SKM-1 (cell line): Measurements from ENCODE around the gene CCDC182.

ENCODE experiments used
- DNase-seq: peaks from one replicate; lab custom pipeline; 2025; ENCODE audit not compliant: unreplicated experiment; lab: John Stamatoyannopoulos, UW

The CCDC182 gene

GRCh38 chr17:57701124-57701523 is 44.0 kb downstream of the CCDC182 start:
- no peak for DNase-seq

DNA sequence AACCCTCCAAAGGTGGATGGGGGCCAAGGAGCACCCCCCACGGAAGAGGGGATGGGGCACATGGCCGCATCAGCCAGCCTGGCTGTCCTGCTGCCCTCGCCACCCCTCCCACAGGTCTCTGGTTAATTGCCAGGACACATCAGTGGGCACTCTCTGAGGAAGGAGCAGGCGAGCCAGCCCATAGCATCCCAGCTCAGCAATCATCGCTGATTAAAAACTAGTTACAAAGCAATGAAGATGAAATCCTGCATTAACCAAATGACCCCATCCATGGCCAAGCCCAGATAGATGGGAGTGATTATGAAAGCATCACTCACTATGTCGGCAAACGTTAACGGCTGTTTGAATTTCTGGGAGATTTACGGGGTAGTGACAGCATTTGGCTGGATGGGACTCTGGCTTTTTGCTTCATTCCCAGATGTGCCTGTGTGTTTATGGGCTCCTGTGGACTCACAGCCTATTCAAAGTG is 45.3 kb downstream of the CCDC182 start:
- no peak for DNase-seq

DNA sequence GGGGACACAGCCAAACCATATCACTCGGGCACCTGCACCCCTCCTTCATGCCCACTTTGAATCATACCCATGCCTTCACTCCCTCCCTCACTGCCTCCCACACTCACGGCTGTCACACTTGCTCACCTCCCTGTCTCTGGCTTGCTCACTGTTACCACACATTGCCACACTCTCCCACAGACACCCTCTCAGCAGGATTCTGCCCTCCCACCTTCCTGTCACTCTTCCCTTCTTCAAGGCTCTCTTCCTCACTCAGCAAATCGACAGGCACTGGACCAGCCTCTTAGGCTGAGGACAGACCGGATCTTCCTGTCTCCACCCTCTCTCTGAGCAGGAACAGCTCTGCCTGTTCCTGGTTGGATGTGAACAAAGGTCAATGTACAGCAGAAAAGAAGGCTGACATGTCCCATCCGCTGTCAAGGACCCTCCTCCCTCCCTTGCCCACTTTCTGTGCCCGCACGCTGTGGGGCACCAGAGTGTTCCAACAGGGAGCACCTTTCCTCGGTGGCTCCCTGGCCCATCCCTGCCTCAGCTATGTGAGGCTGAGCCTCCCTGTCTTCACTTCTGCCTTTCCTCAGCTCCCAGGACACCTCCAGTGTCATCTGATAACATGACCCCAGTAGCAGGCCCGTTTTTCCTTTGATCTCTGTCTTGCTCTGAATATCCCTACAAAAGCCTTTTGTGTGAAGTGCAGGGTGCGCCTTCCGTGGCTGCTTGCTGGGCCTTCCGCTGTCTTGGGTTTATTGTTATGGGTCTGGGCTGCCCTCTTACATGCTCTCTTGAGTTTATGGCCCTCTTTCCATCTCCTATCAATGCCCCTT is 47.0 kb downstream of the CCDC182 start:
- no peak for DNase-seq

DNA sequence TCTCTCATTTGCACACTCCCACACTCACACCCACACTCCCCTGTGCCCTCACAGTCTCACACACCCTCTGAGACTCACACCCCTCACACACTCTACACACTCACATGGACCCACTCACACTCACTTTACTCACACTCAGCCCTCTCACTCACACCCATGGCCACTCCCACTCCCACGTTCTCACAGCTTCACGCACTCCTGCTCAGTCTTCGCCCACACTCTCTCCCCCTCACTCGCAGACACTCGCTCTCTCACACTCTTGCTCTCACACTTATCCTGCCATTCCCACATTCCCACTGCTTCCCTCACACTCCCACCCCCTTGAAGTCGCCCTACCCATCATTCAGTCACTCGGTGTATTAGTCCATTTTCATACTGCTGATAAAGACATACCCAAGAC is 47.9 kb downstream of the CCDC182 start:
- DNase-seq, result no peak

- DNase-seq, result no peak
Measured at GRCh38 chr17:57696050-57696449, 49.0 kb downstream of the CCDC182 start.
